Measurements from ENCODE around the gene APOC3. TPM values are rescaled to one million over a fixed set of nuclear protein-coding genes. Genes with fewer than 3 reads are reported as not detected.
"Not testable (repeated sequence)": the region's sequence is repeated elsewhere in the genome, so short reads cannot be mapped to it uniquely, and the experiment has no call there.

APOC3 gene
- total RNA-seq, 1 experiment from 2014 or later = 2.5 TPM

DNA sequence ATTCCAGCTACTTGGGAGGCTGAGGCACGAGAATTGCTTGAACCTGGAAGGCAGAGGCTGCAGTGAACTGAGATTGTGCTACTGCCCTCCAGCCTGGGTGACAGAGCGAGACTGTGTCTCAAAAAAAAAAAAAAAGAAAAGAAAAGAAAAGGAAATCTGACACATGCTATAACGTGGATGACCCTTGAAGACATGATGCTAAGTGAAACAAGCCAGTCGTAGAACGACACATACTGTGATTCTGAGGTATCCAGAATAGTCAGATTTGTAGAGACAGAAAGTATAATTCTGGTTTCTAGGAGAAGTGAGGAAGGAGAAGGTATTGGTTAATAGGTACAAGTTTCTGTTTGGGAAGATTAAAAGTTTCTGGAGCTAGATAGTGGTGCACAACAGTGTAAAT lies 31.3 kb upstream of the APOC3 start:
- Mint-ChIP-seq H3K9me3 (no peaks in the 10 kb centered on the region), H3K27me3 (ENCODE audit: low read depth) (no peaks in the 10 kb centered on the region; the same call in 1 of the 2 replicates), H3K4me3 (no peak overlapping the region), H3K36me3 (no peaks in the 10 kb centered on the region), H3K27ac (no peak overlapping the region), H3K4me1 (no peaks in the 10 kb centered on the region)
- DNase-seq (ENCODE audit: low spot score) (no peak), ATAC-seq (no peak)
- POLR2A ChIA-PET = no interaction called here
- CTCF ChIA-PET = interaction anchor here (1.0 to 1.2 kb wide), 2 partner anchors 37 to 65 kb away, joined by 3 read pairs; no protein-coding TSS in a partner anchor
- no peak for TF ChIP-seq ZBTB21 (CRISPR knock-in tag; IDR thresholded peaks at IDR 0.05; ENCODE audit: borderline replicate concordance)
- TF ChIP-seq GTF2I (CRISPR knock-in tag; conservative IDR thresholded peaks at IDR 0.05) = no peak
- no peak for TF ChIP-seq JUN (CRISPR knock-in tag; IDR thresholded peaks at IDR 0.05)
- TF ChIP-seq ZNF219 (CRISPR knock-in tag; IDR thresholded peaks at IDR 0.05; ENCODE audit: borderline replicate concordance) = no peak

DNA sequence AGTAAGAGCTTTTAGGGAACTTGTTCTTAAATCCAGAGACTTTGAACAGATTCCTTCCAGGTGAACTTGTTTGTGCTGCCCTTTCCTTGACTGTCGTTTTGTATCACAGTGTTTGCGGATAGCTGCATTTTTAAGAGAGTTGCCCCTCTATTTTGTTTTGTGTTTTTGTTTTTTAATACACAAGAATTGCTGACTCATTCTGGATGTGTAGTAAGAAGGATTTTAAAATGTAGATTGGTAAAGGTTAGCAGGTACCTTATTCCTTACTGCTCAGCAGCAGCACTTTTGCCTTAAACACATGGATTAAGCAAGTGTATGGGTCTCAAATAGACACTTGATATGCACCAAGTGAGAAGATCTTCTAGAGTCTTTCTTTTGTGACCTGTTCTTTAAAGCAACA lies 29.1 kb upstream of the APOC3 start:
- Mint-ChIP-seq H3K4me1 (no peaks in the 10 kb centered on the region), H3K27me3 (ENCODE audit: low read depth) (no peaks in the 10 kb centered on the region; the same call in 1 of the 2 replicates), H3K27ac (no peak overlapping the region), H3K36me3 (no peaks in the 10 kb centered on the region), H3K4me3 (no peak overlapping the region), H3K9me3 (no peaks in the 10 kb centered on the region)
- POLR2A ChIA-PET = no interaction called here
- TF ChIP-seq PRRX2 (CRISPR knock-in tag; IDR thresholded peaks at IDR 0.05) (no peak), NR1H2 (CRISPR knock-in tag; IDR thresholded peaks at IDR 0.05) (no peak)
- TF ChIP-seq, protein P1, sequence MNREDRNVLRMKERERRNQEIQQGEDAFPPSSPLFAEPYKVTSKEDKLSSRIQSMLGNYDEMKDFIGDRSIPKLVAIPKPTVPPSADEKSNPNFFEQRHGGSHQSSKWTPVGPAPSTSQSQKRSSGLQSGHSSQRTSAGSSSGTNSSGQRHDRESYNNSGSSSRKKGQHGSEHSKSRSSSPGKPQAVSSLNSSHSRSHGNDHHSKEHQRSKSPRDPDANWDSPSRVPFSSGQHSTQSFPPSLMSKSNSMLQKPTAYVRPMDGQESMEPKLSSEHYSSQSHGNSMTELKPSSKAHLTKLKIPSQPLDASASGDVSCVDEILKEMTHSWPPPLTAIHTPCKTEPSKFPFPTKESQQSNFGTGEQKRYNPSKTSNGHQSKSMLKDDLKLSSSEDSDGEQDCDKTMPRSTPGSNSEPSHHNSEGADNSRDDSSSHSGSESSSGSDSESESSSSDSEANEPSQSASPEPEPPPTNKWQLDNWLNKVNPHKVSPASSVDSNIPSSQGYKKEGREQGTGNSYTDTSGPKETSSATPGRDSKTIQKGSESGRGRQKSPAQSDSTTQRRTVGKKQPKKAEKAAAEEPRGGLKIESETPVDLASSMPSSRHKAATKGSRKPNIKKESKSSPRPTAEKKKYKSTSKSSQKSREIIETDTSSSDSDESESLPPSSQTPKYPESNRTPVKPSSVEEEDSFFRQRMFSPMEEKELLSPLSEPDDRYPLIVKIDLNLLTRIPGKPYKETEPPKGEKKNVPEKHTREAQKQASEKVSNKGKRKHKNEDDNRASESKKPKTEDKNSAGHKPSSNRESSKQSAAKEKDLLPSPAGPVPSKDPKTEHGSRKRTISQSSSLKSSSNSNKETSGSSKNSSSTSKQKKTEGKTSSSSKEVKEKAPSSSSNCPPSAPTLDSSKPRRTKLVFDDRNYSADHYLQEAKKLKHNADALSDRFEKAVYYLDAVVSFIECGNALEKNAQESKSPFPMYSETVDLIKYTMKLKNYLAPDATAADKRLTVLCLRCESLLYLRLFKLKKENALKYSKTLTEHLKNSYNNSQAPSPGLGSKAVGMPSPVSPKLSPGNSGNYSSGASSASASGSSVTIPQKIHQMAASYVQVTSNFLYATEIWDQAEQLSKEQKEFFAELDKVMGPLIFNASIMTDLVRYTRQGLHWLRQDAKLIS (CRISPR knock-in tag; IDR thresholded peaks at IDR 0.05; ENCODE audit: borderline replicate concordance) = no peak
- TF ChIP-seq, protein P2, sequence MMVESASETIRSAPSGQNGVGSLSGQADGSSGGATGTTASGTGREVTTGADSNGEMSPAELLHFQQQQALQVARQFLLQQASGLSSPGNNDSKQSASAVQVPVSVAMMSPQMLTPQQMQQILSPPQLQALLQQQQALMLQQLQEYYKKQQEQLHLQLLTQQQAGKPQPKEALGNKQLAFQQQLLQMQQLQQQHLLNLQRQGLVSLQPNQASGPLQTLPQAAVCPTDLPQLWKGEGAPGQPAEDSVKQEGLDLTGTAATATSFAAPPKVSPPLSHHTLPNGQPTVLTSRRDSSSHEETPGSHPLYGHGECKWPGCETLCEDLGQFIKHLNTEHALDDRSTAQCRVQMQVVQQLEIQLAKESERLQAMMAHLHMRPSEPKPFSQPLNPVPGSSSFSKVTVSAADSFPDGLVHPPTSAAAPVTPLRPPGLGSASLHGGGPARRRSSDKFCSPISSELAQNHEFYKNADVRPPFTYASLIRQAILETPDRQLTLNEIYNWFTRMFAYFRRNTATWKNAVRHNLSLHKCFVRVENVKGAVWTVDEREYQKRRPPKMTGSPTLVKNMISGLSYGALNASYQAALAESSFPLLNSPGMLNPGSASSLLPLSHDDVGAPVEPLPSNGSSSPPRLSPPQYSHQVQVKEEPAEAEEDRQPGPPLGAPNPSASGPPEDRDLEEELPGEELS (CRISPR knock-in tag; IDR thresholded peaks at IDR 0.05) = no peak
- DNase-seq (ENCODE audit: low spot score) (no peak), ATAC-seq (no peak)
- CTCF ChIA-PET = interaction anchor here (1.0 to 1.8 kb wide), 2 partner anchors 10 to 159 kb away, joined by 6 to 14 read pairs; partner anchors contain the start of gene APOA5

DNA sequence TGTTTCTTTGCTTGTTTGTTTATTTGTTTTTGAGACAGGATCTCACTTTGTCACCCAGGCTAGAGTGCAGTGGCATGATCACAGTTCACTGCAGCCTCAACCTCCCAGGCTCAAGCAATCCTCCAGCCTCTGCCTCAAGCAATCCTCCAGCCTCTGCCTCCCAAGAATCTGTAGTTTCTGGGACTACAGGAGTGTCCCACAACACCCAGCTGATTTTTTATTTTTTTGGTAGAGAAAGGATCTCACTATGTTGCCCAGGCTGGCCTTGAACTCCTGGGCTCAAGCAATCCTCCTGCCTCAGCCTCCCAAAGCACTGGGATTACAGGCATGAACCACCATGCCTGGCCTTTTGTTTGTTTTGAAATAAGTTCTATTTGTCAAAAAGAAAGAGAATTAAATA lies 28.0 kb upstream of the APOC3 start:
- H3K27ac Mint-ChIP-seq; DNase-seq (ENCODE audit: low spot score); H3K36me3 Mint-ChIP-seq; H3K4me3 Mint-ChIP-seq; H3K9me3 Mint-ChIP-seq; CTCF ChIA-PET; H3K4me1 Mint-ChIP-seq; H3K27me3 Mint-ChIP-seq (ENCODE audit: low read depth); POLR2A ChIA-PET; ATAC-seq: not testable (repeated sequence)

DNA sequence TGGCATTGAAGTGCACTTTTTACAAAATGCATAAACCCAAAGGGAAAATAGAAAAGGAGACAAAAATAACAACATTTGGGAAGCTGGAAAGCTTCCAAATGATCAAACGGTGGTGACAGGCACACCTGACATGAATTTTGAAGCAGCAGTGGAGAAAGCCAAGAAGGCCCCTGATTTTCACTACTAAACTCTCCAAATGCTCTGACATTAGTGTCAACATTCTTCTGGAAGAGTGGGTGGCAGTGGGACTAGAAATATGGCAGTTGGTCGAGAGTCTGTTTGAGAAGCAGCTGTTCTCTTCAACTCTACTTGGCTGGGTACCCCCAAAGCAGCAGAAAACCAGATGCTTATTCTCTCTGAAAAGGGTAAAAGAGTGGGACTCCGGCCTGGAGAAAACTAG lies 25.7 kb upstream of the APOC3 start:
- H3K9me3 Mint-ChIP-seq = no peaks in the 10 kb centered on the region
- H3K36me3 Mint-ChIP-seq = no peaks in the 10 kb centered on the region
- ChIA-PET POLR2A (no interaction called here), CTCF (interaction anchor here (0.6 to 2.2 kb wide), 2 partner anchors 13 to 244 kb away, joined by 8 to 9 read pairs; partner anchors contain the start of gene APOA5)
- no peaks in the 10 kb centered on the region for H3K4me1 Mint-ChIP-seq
- H3K4me3 Mint-ChIP-seq = no peak overlapping the region
- no peak for DNase-seq (ENCODE audit: low spot score)
- ATAC-seq = no peak
- H3K27me3 Mint-ChIP-seq (ENCODE audit: low read depth) = no peaks in the 10 kb centered on the region; the same call in 1 of the 2 replicates
- no peak overlapping the region for H3K27ac Mint-ChIP-seq
- no peak for TF ChIP-seq FOXJ3 (CRISPR knock-in tag; IDR thresholded peaks at IDR 0.05; ENCODE audit: borderline replicate concordance)
- no peak for TF ChIP-seq FOXK1 (CRISPR knock-in tag; IDR thresholded peaks at IDR 0.05)
- no peak for TF ChIP-seq ESRRA (CRISPR knock-in tag; IDR thresholded peaks at IDR 0.05; ENCODE audit: borderline replicate concordance)
- TF ChIP-seq GRHL2 (CRISPR knock-in tag; IDR thresholded peaks at IDR 0.05; ENCODE audit: insufficient replicate concordance, severe bottlenecking) = no peak
- no peak for TF ChIP-seq GABPB1 (CRISPR knock-in tag; IDR thresholded peaks at IDR 0.05)
- no peak for TF ChIP-seq SMAD3 (CRISPR knock-in tag; IDR thresholded peaks at IDR 0.05; ENCODE audit: borderline replicate concordance)
- no peak for TF ChIP-seq ZNF396 (CRISPR knock-in tag; IDR thresholded peaks at IDR 0.05; ENCODE audit: borderline replicate concordance)
- no peak for TF ChIP-seq SOX15 (CRISPR knock-in tag; IDR thresholded peaks at IDR 0.05)
- TF ChIP-seq, protein P3, sequence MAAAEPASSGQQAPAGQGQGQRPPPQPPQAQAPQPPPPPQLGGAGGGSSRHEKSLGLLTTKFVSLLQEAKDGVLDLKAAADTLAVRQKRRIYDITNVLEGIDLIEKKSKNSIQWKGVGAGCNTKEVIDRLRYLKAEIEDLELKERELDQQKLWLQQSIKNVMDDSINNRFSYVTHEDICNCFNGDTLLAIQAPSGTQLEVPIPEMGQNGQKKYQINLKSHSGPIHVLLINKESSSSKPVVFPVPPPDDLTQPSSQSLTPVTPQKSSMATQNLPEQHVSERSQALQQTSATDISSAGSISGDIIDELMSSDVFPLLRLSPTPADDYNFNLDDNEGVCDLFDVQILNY (CRISPR knock-in tag; IDR thresholded peaks at IDR 0.05) = no peak
- TF ChIP-seq ETV6 (CRISPR knock-in tag; IDR thresholded peaks at IDR 0.05) = no peak
- TF ChIP-seq, protein P4, sequence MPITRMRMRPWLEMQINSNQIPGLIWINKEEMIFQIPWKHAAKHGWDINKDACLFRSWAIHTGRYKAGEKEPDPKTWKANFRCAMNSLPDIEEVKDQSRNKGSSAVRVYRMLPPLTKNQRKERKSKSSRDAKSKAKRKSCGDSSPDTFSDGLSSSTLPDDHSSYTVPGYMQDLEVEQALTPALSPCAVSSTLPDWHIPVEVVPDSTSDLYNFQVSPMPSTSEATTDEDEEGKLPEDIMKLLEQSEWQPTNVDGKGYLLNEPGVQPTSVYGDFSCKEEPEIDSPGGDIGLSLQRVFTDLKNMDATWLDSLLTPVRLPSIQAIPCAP (CRISPR knock-in tag; IDR thresholded peaks at IDR 0.05) = no peak
- TF ChIP-seq, protein P5, sequence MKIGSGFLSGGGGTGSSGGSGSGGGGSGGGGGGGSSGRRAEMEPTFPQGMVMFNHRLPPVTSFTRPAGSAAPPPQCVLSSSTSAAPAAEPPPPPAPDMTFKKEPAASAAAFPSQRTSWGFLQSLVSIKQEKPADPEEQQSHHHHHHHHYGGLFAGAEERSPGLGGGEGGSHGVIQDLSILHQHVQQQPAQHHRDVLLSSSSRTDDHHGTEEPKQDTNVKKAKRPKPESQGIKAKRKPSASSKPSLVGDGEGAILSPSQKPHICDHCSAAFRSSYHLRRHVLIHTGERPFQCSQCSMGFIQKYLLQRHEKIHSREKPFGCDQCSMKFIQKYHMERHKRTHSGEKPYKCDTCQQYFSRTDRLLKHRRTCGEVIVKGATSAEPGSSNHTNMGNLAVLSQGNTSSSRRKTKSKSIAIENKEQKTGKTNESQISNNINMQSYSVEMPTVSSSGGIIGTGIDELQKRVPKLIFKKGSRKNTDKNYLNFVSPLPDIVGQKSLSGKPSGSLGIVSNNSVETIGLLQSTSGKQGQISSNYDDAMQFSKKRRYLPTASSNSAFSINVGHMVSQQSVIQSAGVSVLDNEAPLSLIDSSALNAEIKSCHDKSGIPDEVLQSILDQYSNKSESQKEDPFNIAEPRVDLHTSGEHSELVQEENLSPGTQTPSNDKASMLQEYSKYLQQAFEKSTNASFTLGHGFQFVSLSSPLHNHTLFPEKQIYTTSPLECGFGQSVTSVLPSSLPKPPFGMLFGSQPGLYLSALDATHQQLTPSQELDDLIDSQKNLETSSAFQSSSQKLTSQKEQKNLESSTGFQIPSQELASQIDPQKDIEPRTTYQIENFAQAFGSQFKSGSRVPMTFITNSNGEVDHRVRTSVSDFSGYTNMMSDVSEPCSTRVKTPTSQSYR (CRISPR knock-in tag; IDR thresholded peaks at IDR 0.05) = no peak

Data from WTC11 (cell line).